GM23248 (cell line): ENCODE measurements around the gene ZNF653. TPM values are rescaled to one million over a fixed set of nuclear protein-coding genes. Genes with fewer than 3 reads are reported as not detected.
"Not testable (repeated sequence)": the region's sequence is repeated elsewhere in the genome, so short reads cannot be mapped to it uniquely, and the experiment has no call there.

Experiments used
- DNase-seq: peaks from one replicate; pipeline ENCODE4 v3.0.0-alpha.2; 2015
- H2AFZ ChIP-seq: fragments of 200-600 bp; sonication (generic); 2 replicates; pipeline ENCODE4 v1.6.1; 2016; ENCODE audit warnings: antibody characterized with exemption
- H3F3A ChIP-seq: fragments of 200-600 bp; sonication (generic); 2 replicates; pipeline ENCODE4 v1.6.1; 2016; ENCODE audit warnings: mild to moderate bottlenecking, antibody characterized with exemption, mixed run types; ENCODE audit not compliant: insufficient read depth
- H3K27ac ChIP-seq: fragments of 200-600 bp; sonication (generic); 2 replicates; pipeline ENCODE4 v1.5.1; 2016; ENCODE audit warnings: mild to moderate bottlenecking
- H3K27me3 ChIP-seq: fragments of 200-600 bp; sonication (generic); replicated peaks from 2 replicates; pipeline ENCODE4 v1.6.1; 2016; ENCODE audit warnings: mild to moderate bottlenecking; ENCODE audit not compliant: insufficient read depth
- H3K36me3 ChIP-seq: fragments of 200-600 bp; sonication (generic); 2 replicates; pipeline ENCODE4 v1.6.1; 2016; ENCODE audit warnings: low read depth, mild to moderate bottlenecking
- H3K4me1 ChIP-seq: fragments of 200-600 bp; sonication (generic); 2 replicates; pipeline ENCODE4 v1.6.1; 2016; ENCODE audit warnings: mild to moderate bottlenecking; ENCODE audit not compliant: insufficient read depth
- H3K4me2 ChIP-seq: fragments of 200-600 bp; sonication (generic); one replicate; pipeline ENCODE4 v1.6.1; 2016; ENCODE audit warnings: mild to moderate bottlenecking; ENCODE audit not compliant: unreplicated experiment
- H3K4me3 ChIP-seq: fragments of 200-600 bp; sonication (generic); 2 replicates; pipeline ENCODE4 v1.5.1; 2016; ENCODE audit warnings: mild to moderate bottlenecking
- H3K79me2 ChIP-seq: fragments of 200-600 bp; sonication (generic); 2 replicates; pipeline ENCODE4 v1.6.1; 2016; ENCODE audit warnings: mild to moderate bottlenecking; ENCODE audit not compliant: insufficient read depth
- H3K9ac ChIP-seq: fragments of 200-600 bp; sonication (generic); 2 replicates; pipeline ENCODE4 v1.6.1; 2016; ENCODE audit warnings: mild to moderate bottlenecking
- H3K9me2 ChIP-seq: fragments of 200-600 bp; sonication (generic); 2 replicates; pipeline ENCODE4 v1.6.1; 2016; ENCODE audit warnings: mixed run types, mild to moderate bottlenecking, moderate library complexity; ENCODE audit not compliant: insufficient read depth
- H3K9me3 ChIP-seq: fragments of 200-600 bp; sonication (generic); one replicate; pipeline ENCODE4 v1.6.1; 2017; ENCODE audit warnings: low read depth
- H4K20me1 ChIP-seq: fragments of 200-600 bp; sonication (generic); 2 replicates; pipeline ENCODE4 v1.6.0; 2016; ENCODE audit not compliant: insufficient read depth
- EZH2 ChIP-seq: fragments of 200-600 bp; sonication (generic); IDR thresholded peaks from 2 replicates; pipeline ENCODE4 v1.6.1; 2018; ENCODE audit warnings: antibody characterized with exemption, mild to moderate bottlenecking; ENCODE audit not compliant: insufficient read depth, poor library complexity, severe bottlenecking
- EZH2phosphoT487 ChIP-seq: fragments of 200-600 bp; sonication (generic); IDR thresholded peaks from 2 replicates; pipeline ENCODE4 v1.6.1; 2018; ENCODE audit warnings: antibody characterized with exemption, moderate library complexity, mild to moderate bottlenecking, low read depth; ENCODE audit not compliant: insufficient read depth
- WGBS, 2 experiments: methylation state at CpG; one replicate each; pipeline ENCODE4 v1.1.6; 2015 to 2017; ENCODE audit warnings: low lambda C conversion rate in 2 of 2, low coverage in 1 of 2; ENCODE audit errors: missing lambda C conversion rate in 2 of 2; 5-methylcytosine and 5-hydroxymethylcytosine counted together
- in situ Hi-C: fragments of 300-500 bp; cut with MboI; formaldehyde crosslinking; loops from 2 replicates; pipeline ENCODE4 v1.15.0; 2020
- polyA plus RNA-seq: library from polyadenylated mRNA; unstranded; fragments of >200 nt; fragmentation: Nextera tagmentation; extraction: Ambion mirVana; gene quantifications from 2 replicates; pipeline ENCODE4 v1.2.1, GENCODE V29; 2016
- total RNA-seq: library from RNA; depleted of rRNA; stranded (reverse); fragments of >200 nt; shearing (Covaris generic); gene quantifications from 2 replicates; pipeline ENCODE4 v1.2.3, GENCODE V29; 2014

Gene ZNF653
- total and polyA plus RNA-seq, 2 experiments from 2014 or later = 2.2 to 4.6 TPM

GRCh38 chr19:11463391-11463790 lies 42.2 kb downstream of the ZNF653 start:
- WGBS, 2 experiments = 64 to 70% methylated on average over 12 of the region's 12 CpGs
- Histone ChIP-seq H3K9me2 (no peaks in the 10 kb centered on the region), H3K4me1 (no peaks in the 10 kb centered on the region), H3K9me3 (no peaks in the 10 kb centered on the region), H4K20me1 (no peaks in the 10 kb centered on the region), H3K4me3 (no peak overlapping the region), H3F3A (no peaks in the 10 kb centered on the region), H3K9ac (no peak overlapping the region), H2AFZ (no peak overlapping the region), H3K27ac (no peak overlapping the region), H3K79me2 (no peaks in the 10 kb centered on the region), H3K4me2 (no peak overlapping the region), H3K36me3 (no peaks in the 10 kb centered on the region), H3K27me3 (no peaks in the 10 kb centered on the region)
- no peak for DNase-seq
- in situ Hi-C loops = loop anchor here (25.0 kb wide), 1 partner anchor 176 kb away; the partner anchor contains the start of gene TSPAN16
- TF ChIP-seq EZH2 = no peak
- TF ChIP-seq EZH2phosphoT487 = no peak

- H3K36me3 ChIP-seq = no peaks in the 10 kb centered on the region
- H2AFZ ChIP-seq = no peak overlapping the region
- H3K9ac ChIP-seq = no peak overlapping the region
- no peak for DNase-seq
- no peak overlapping the region for H3K4me2 ChIP-seq
- H3K9me2 ChIP-seq = no peaks in the 10 kb centered on the region
- in situ Hi-C loops = loop anchor here (25.0 kb wide), 1 partner anchor 174 kb away; the partner anchor contains the start of gene TSPAN16
- no peaks in the 10 kb centered on the region for H3K79me2 ChIP-seq
- H3K9me3 ChIP-seq = no peaks in the 10 kb centered on the region
- H4K20me1 ChIP-seq = no peaks in the 10 kb centered on the region
- TF ChIP-seq EZH2 (no peak), EZH2phosphoT487 (no peak)
- WGBS, 2 experiments = 51 to 79% methylated on average over 2 of the region's 2 CpGs
- no peak overlapping the region for H3K4me3 ChIP-seq
- no peaks in the 10 kb centered on the region for H3K27me3 ChIP-seq
- H3K4me1 ChIP-seq = no peaks in the 10 kb centered on the region
- no peaks in the 10 kb centered on the region for H3F3A ChIP-seq
- no peak overlapping the region for H3K27ac ChIP-seq
These were observed 44.2 kb downstream of the ZNF653 start for GRCh38 chr19:11461453-11461852.

GRCh38 chr19:11460207-11460606 lies 45.4 kb downstream of the ZNF653 start:
- no peaks in the 10 kb centered on the region for H3K27me3 ChIP-seq
- H3K9me2 ChIP-seq = no peaks in the 10 kb centered on the region
- no peak for DNase-seq
- H3K27ac ChIP-seq = no peak overlapping the region
- TF ChIP-seq EZH2 (no peak), EZH2phosphoT487 (no peak)
- in situ Hi-C loops = loop anchor here (25.0 kb wide), 1 partner anchor 173 kb away; the partner anchor contains the start of gene TSPAN16
- no peak overlapping the region for H3K4me2 ChIP-seq
- no peaks in the 10 kb centered on the region for H4K20me1 ChIP-seq
- no peaks in the 10 kb centered on the region for H3K79me2 ChIP-seq
- no peaks in the 10 kb centered on the region for H3F3A ChIP-seq
- H3K9ac ChIP-seq = no peak overlapping the region
- H3K9me3 ChIP-seq = no peaks in the 10 kb centered on the region
- H3K4me3 ChIP-seq = no peak overlapping the region
- H3K36me3 ChIP-seq = no peaks in the 10 kb centered on the region
- H3K4me1 ChIP-seq = no peaks in the 10 kb centered on the region
- WGBS, 2 experiments = 30 to 32% methylated on average over 3 to 4 of the region's 4 CpGs
- H2AFZ ChIP-seq = no peak overlapping the region

GRCh38 chr19:11458912-11459311 lies 46.7 kb downstream of the ZNF653 start:
- H3K9me3 ChIP-seq, H3K9me2 ChIP-seq, H4K20me1 ChIP-seq, H3F3A ChIP-seq, H3K36me3 ChIP-seq, H2AFZ ChIP-seq, DNase-seq, H3K79me2 ChIP-seq, H3K4me3 ChIP-seq, H3K4me1 ChIP-seq, H3K4me2 ChIP-seq, H3K27me3 ChIP-seq, H3K9ac ChIP-seq, H3K27ac ChIP-seq: not testable (repeated sequence)
- in situ Hi-C loops = loop anchor here (25.0 kb wide), 1 partner anchor 172 kb away; the partner anchor contains the start of gene TSPAN16
- 78 to 79% methylated on average over 10 to 11 of the region's 11 CpGs for WGBS, 2 experiments
